Activated CD4-positive, alpha-beta T cell treated with anti-CD3 and anti-CD28 coated beads for 1 hour (primary cell): ENCODE data around the gene DPY19L1.
"Not testable (repeated sequence)": the region's sequence is repeated elsewhere in the genome, so short reads cannot be mapped to it uniquely, and the experiment has no call there.

Source experiments
- DNase-seq: peaks from one replicate; pipeline ENCODE4 v3.0.0-alpha.2; 2020

Gene DPY19L1

GRCh38 chr7:34912236-34912635 is 125.0 kb downstream of the DPY19L1 start:
- no peak for DNase-seq

GRCh38 chr7:34906266-34906850 is 130.9 kb downstream of the DPY19L1 start:
- DNase-seq = not testable (repeated sequence)

- no peak for DNase-seq
Observed at GRCh38 chr7:34904987-34905386, 132.3 kb downstream of the DPY19L1 start.

- not testable (repeated sequence) for DNase-seq
Observed at GRCh38 chr7:34903921-34904320, 133.4 kb downstream of the DPY19L1 start.

- DNase-seq = no peak
Observed at GRCh38 chr7:34902182-34902581, 135.1 kb downstream of the DPY19L1 start.

- DNase-seq = no peak
Observed at GRCh38 chr7:34900891-34901513, 136.3 kb downstream of the DPY19L1 start.

- DNase-seq = no peak
Observed at GRCh38 chr7:34895202-34895601, 142.1 kb downstream of the DPY19L1 start.

GRCh38 chr7:34889951-34890350 is 147.3 kb downstream of the DPY19L1 start:
- no peak for DNase-seq

GRCh38 chr7:34886856-34887255 is 150.4 kb downstream of the DPY19L1 start:
- DNase-seq = no peak

- DNase-seq = not testable (repeated sequence)
Observed at GRCh38 chr7:34883855-34884254, 153.4 kb downstream of the DPY19L1 start.

GRCh38 chr7:34879871-34880270 is 157.4 kb downstream of the DPY19L1 start:
- no peak for DNase-seq

- not testable (repeated sequence) for DNase-seq
Observed at GRCh38 chr7:34878944-34879735, 158.1 kb downstream of the DPY19L1 start.
